ENCODE results near the gene KCNJ4.

DNA sequence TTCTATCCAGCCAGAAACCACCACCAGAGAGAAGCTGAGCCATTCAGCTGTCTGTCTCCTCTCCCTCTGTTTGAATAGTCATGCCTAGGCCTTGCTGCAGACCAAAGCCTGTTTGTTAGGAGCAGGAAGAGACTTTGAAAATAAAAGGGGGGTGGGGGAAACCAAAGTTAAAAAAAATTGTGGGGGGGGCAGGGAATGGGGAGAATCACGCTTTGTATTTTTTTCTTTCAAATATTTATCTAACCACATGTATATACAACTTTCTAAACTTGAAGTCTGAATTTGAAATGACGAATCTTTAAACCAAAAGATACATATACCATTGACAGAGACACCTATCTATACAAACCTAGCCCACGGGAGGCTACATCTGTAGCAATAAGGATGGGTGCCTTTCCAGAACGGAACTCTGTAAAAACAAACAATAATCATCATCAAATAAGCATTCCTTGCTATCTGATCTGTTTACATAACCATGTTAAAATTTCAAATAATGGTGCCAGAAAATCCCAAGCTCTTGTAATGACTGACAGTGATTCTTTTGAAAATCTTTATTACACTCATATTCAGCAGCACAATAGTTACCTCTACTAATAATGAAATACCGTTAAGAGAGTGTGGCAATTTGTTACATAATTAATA, 36.8 kb upstream of the KCNJ4 start:
- TF ChIP-seq, protein P1, sequence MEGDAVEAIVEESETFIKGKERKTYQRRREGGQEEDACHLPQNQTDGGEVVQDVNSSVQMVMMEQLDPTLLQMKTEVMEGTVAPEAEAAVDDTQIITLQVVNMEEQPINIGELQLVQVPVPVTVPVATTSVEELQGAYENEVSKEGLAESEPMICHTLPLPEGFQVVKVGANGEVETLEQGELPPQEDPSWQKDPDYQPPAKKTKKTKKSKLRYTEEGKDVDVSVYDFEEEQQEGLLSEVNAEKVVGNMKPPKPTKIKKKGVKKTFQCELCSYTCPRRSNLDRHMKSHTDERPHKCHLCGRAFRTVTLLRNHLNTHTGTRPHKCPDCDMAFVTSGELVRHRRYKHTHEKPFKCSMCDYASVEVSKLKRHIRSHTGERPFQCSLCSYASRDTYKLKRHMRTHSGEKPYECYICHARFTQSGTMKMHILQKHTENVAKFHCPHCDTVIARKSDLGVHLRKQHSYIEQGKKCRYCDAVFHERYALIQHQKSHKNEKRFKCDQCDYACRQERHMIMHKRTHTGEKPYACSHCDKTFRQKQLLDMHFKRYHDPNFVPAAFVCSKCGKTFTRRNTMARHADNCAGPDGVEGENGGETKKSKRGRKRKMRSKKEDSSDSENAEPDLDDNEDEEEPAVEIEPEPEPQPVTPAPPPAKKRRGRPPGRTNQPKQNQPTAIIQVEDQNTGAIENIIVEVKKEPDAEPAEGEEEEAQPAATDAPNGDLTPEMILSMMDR (conservative IDR thresholded peaks at IDR 0.05; ENCODE audit: low read length), result no peak
- TF ChIP-seq EZH2phosphoT487 (IDR thresholded peaks at IDR 0.05; ENCODE audit: borderline replicate concordance, low read depth, low read length), result no peak

Measured in OCI-LY7 (cell line).